Measurements from ENCODE around the gene SGCA. TPM values are rescaled to one million over a fixed set of nuclear protein-coding genes. Genes with fewer than 3 reads are reported as not detected.

SGCA gene
- total and polyA plus RNA-seq, 2 donors (not counting 3 experiments of a cell fraction or from before 2014, with no cell fraction given), result not detected

GRCh38 chr17:50146230-50146926 is 19.4 kb upstream of the SGCA start:
- Histone ChIP-seq H3K9me1 (replicated peaks; ENCODE audit: control insufficient read depth, extremely low read depth, insufficient read depth, low read length) (no peaks in the 10 kb centered on the region), H3K27ac (ENCODE audit: insufficient read depth, low read depth, low read length) (no peak overlapping the region), H4K20me1 (replicated peaks; ENCODE audit: control insufficient read depth, extremely low read depth, insufficient read depth, low read length) (no peaks in the 10 kb centered on the region), H3K79me2 (ENCODE audit: control insufficient read depth, insufficient read depth, low read length) (peaks cover 83% of the 10 kb centered on the region), H3K4me2 (ENCODE audit: insufficient read depth, low read length) (peak overlapping the region; percentile 82), H3K4me1 (ENCODE audit: control insufficient read depth, extremely low read depth, insufficient read depth, low read length) (peaks cover 38% of the 10 kb centered on the region), H2AFZ (ENCODE audit: low read depth, low read length) (no peak overlapping the region), H3K9me3 (replicated peaks; ENCODE audit: control insufficient read depth, insufficient read depth, low read length) (no peaks in the 10 kb centered on the region), H3K9ac (replicated peaks; ENCODE audit: extremely low read depth, insufficient read depth, low read length) (no peak overlapping the region), H3K4me3 (replicated peaks in 1 of 3; ENCODE audit: insufficient read depth in 1 of 3, low read depth in 1 of 3, low read length in 3 of 3) (no peak overlapping the region), H3K27me3 (ENCODE audit: control insufficient read depth in 2 of 2, insufficient read depth in 2 of 2, low read length in 2 of 2) (no peaks in the 10 kb centered on the region), H3K36me3 (ENCODE audit: control insufficient read depth in 2 of 2, extremely low read depth in 1 of 2, insufficient read depth in 2 of 2, low read length in 2 of 2) (peaks cover 0 to 30% of the 10 kb centered on the region in 2 experiments)
- intact Hi-C loops (cut with micrococcal nuclease) (no loop called here), dilution Hi-C loops (cut with MboI; ENCODE audit: extremely low pct_ligation_motif_present, low sequenced_read_pairs) (no loop called here)
- no peak for FAIRE-seq
- POLR2A ChIA-PET, result no interaction called here
- CTCF ChIA-PET, result interaction anchor here (0.9 to 4.1 kb wide), 10 partner anchors 10 to 119 kb away, joined by 3 to 21 read pairs (median 4); partner anchors contain the start of gene SAMD14
- BruUV-seq (replicated peaks), result no TSS peak
- TF ChIP-seq JUN (IDR thresholded peaks at IDR 0.05; ENCODE audit: borderline replicate concordance, insufficient read depth, insufficient read length, low read depth) (no peak), POLR2AphosphoS5 (IDR thresholded peaks at IDR 0.05; ENCODE audit: insufficient read depth, low read depth, low read length) (no peak), GATA2 (IDR thresholded peaks at IDR 0.05; ENCODE audit: insufficient read depth, insufficient read length, low read depth, low read length) (no peak), EZH2 (IDR thresholded peaks at IDR 0.05; ENCODE audit: borderline replicate concordance, low read depth, low read length, severe bottlenecking) (no peak), FOS (IDR thresholded peaks at IDR 0.05; ENCODE audit: borderline replicate concordance, insufficient read depth, low read length) (no peak), POLR2A (IDR thresholded peaks at IDR 0.05; ENCODE audit: low read depth, low read length) (no peak), MYC (IDR thresholded peaks at IDR 0.05; ENCODE audit: low read depth, low read length) (no peak)
- TF ChIP-seq, protein P1, sequence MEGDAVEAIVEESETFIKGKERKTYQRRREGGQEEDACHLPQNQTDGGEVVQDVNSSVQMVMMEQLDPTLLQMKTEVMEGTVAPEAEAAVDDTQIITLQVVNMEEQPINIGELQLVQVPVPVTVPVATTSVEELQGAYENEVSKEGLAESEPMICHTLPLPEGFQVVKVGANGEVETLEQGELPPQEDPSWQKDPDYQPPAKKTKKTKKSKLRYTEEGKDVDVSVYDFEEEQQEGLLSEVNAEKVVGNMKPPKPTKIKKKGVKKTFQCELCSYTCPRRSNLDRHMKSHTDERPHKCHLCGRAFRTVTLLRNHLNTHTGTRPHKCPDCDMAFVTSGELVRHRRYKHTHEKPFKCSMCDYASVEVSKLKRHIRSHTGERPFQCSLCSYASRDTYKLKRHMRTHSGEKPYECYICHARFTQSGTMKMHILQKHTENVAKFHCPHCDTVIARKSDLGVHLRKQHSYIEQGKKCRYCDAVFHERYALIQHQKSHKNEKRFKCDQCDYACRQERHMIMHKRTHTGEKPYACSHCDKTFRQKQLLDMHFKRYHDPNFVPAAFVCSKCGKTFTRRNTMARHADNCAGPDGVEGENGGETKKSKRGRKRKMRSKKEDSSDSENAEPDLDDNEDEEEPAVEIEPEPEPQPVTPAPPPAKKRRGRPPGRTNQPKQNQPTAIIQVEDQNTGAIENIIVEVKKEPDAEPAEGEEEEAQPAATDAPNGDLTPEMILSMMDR (IDR thresholded peaks at IDR 0.05; ENCODE audit: extremely low read depth in 1 of 2, insufficient read depth in 1 of 2, low read depth in 1 of 2, low read length in 2 of 2), result peak in 1 of 2 donors; percentile 16
- TF ChIP-seq, protein P2, sequence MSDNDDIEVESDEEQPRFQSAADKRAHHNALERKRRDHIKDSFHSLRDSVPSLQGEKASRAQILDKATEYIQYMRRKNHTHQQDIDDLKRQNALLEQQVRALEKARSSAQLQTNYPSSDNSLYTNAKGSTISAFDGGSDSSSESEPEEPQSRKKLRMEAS (IDR thresholded peaks at IDR 0.05; ENCODE audit: insufficient read depth, insufficient read length), result no peak
- DNase-seq (ENCODE audit: low read depth, low spot score), result no peak

Data from endothelial cell of umbilical vein (primary cell).